ENCODE results near the gene BTBD2.

BTBD2 gene

DNA sequence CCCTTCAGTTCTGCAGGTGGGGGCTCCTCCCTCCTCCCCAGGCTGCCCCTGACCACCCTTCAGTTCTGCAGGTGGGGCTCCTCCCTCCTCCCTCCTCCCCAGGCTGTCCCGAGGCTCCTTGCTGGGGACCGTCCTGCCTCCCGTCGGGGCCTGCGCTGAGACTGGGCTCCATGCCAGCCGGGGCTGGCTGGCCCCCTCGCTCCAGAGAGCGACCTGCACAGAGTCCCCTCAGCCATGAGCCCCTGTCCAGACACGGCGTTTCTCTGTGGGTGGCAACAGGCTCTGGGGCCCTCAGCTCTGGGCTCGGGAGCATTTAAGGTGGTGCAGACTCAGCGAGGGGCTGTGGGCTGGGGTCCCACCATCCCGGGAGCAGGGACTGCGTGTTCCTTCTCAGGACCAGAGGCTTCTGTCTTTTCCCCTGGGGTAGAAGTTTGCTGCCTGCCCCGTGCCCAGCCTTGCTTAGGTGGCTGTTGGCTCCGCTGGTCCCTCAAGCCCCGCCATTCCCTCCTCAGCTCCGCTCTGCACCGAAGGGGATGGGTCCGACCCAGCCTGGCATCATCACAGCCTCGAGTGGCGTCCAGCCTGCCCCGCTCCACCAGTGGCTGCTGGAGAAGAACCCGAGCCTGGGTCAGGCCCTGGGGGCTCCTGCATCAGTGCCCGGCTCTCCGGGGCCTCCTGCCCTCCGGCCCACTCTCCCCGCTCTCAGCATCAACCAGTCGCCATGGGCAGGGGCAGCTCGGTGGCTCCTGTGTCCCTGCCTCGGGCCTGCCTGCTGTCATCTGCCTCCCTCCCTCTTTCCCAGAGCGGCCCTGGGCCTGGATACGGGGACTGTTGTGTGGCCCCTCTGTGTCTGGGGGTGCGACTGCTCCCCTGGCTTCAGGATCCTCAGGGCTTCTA lies 47.0 kb downstream of the BTBD2 start:
- in situ Hi-C loops (cut with MboI; ENCODE audit: low sequenced_read_pairs): no loop called here

DNA sequence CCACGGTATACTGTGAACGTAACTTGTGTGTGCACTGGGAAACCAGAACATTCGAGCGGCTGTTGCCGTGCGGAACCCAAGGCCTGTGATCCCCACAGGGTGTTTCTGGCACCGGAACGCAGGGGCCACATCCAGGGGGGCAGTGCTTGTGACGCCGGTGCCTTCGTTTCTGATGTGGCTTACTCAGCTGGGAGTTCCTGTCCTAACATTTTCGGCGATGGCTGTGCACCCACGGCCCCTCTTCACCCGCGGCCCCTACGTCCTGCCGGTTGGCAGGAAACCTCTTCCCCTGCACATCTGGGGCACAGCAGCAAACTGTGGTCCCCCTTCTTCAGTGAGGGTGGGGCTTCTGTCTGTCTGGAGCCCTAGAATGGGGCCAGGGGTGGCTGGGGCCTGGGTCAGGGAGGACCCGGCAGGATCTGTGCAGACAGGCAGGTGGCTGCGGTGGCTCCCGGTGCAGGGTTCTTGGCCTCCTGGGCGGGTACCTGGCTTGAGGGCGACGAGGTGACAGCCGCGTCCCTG lies 48.4 kb downstream of the BTBD2 start:
- in situ Hi-C loops (cut with MboI; ENCODE audit: low sequenced_read_pairs): no loop called here

DNA sequence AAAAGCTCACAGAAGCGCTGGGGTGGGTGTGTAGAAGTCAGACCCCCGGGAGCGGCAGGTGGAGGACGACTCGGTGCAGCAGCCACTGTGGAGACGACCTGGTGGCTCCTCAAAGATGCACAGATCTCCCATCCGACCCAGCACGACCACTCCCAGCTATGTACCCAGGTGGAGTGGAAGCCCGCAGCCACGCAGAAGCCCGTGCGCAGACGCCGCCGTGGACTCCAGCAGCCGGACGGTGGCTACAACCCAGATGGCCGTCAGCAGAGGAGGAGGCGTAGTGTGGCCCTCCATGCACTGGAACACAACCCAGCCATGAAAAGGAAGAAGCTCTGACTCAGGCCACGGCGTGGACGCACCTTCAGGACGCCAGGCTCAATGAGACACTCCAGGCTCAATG lies 52.8 kb downstream of the BTBD2 start:
- in situ Hi-C loops (cut with MboI; ENCODE audit: low sequenced_read_pairs): no loop called here

DNA sequence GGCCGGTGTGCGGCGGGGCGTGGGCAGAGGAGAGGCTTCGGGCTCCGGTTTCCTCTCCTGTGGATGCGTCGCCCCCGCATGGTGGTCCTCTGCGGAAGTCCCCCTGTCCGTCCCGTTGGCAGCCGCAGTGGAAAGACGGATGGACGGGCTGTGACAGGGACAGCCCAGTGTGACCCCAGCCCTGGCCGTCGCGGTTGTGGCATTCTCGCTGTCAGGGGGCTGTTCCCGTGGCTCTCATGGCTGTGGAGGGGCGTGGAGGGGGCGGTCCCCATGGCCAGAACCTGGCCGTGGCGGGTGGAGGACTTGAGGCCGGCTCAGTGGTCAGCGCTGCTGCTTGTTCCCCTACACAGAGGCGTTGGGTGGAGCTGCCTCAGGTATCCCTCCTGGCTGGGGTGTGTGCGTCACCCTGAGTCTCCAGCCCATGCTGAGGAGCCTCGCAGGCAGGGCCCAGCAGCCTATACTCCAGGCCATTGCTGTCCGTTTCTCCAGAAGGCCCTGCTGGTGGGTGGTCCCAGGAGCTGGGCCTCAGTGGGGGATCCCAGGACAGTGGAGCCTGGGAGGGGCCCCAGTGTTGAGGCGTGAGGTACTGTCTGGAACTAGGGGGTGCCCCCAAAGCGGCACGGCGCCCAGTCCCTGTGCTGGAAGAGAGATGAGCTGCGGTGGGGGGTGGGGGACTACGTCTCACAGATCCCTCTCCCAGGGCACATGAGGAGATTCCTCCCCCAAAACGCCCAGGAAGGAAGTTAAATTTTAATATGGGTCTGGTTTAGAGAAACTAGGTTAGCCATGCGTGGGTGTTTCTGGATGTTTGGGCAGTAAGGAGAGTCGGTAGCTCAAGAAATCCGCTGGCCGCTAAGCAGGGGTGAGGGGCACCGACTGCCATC lies 54.3 kb downstream of the BTBD2 start:
- in situ Hi-C loops (cut with MboI; ENCODE audit: low sequenced_read_pairs): no loop called here

DNA sequence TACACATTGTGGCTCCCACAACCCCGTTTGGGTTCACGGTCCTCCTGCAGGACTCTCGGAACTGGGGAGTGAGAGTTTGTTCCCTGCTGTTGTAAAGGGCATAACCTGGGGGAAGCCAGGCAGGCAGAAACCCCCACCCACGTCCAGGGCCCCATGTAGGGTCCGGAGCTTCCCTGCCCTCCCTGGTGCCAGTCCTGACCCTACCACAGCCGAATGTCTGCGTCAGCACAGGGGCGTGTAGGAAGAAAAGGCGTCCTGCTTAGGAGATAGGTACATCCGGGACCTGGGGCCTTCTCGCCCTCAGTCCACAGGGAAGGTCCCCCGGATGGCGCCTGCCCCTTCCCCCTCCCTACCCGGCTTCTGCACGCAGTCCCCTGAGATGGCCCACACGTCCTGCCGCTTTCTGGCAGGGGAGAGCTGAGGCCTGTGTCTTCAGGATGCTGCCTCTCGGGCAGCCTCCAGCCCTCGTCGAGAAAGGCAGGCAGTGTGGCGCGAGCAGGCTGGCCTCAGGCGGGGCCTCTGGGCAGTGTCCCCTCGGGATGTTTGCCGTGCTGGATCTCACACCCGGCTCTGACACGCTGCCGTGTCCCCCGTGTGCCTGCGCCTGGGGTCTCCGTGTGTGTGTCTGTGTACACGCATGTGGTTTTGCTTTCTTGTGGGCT lies 55.5 kb downstream of the BTBD2 start:
- in situ Hi-C loops (cut with MboI; ENCODE audit: low sequenced_read_pairs): no loop called here

DNA sequence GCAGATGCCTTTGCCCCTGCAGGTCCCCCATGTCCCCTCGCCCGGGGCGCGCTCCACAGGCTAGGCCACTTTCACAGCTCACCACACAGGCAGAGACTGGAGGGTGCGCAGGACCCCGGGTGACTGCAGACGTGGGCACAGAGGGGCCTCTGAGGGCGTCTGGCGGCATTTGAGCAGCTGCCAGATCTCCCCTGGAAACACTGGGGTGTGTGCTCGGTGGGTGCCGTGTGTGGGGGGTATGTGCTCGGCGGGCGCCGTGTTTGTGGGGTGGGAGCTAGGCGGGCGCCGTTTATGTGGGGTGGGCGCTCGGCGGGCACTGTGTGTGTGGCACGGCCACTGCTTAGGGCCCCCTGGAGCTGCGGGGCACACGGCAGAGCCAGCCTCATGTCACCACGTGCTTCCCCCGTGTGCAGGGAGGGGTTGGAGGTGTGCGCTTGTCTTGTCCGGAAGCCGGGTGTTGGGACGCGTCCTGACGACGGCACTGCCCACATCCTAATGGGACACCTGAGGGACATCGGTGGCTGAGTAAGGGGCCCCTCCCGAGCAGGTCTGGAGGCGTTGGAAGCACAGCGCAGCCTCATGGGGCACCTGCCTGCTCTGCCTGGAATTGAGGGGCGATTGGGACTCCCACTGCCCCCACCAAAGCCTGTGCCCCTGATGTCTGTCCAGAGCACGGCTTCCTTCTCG lies 57.8 kb downstream of the BTBD2 start:
- in situ Hi-C loops (cut with MboI; ENCODE audit: low sequenced_read_pairs): no loop called here

DNA sequence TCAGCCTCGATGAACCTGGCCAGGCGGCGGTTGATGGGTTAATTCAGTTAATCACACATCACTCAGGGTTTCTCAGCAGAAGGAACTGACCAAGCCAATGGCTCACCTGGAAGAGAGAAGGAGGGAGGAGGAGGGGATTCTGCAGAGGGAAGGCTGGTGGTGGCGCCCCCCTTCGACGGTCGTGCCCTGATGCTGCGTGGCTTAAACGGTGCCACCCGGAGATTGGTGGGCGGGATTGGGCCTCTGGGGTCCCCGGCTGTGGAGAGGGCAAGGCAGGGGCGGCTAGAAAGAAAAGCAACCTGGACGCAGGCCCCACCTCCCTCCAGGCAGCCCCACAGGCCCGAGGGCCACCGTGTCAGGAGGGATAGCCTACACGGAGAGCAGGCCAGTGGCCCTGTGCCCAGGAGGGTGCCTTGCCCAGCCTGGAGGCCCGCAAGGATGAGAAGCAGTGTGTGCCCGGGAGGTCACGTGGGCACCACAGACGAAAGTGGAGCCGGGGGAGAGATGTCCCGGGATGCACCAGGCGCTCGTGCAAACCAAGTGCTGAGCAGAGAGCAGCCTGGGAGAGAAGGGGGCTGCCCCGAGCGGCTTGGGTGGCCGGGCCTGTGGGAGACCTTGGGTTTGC lies 58.5 kb downstream of the BTBD2 start:
- in situ Hi-C loops (cut with MboI; ENCODE audit: low sequenced_read_pairs): no loop called here

DNA sequence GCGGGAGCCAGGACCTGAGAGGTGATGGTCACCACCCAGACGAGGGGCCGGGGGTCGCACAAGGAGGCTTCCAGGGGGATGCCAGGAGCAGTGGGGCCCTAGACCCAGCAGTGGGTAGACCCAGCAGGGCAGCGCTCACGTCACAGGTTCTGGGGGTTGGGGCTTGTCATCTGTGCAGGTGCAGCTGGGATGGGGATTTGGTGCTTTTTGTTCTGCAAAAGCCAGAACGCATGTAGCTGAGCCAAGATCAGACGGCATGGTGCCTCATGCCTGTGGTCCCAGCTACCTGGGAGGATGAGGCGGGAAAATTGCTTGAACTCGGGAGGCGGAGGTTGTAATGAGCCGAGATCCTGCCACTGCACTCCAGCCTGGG lies 59.4 kb downstream of the BTBD2 start:
- in situ Hi-C loops (cut with MboI; ENCODE audit: low sequenced_read_pairs): no loop called here

DNA sequence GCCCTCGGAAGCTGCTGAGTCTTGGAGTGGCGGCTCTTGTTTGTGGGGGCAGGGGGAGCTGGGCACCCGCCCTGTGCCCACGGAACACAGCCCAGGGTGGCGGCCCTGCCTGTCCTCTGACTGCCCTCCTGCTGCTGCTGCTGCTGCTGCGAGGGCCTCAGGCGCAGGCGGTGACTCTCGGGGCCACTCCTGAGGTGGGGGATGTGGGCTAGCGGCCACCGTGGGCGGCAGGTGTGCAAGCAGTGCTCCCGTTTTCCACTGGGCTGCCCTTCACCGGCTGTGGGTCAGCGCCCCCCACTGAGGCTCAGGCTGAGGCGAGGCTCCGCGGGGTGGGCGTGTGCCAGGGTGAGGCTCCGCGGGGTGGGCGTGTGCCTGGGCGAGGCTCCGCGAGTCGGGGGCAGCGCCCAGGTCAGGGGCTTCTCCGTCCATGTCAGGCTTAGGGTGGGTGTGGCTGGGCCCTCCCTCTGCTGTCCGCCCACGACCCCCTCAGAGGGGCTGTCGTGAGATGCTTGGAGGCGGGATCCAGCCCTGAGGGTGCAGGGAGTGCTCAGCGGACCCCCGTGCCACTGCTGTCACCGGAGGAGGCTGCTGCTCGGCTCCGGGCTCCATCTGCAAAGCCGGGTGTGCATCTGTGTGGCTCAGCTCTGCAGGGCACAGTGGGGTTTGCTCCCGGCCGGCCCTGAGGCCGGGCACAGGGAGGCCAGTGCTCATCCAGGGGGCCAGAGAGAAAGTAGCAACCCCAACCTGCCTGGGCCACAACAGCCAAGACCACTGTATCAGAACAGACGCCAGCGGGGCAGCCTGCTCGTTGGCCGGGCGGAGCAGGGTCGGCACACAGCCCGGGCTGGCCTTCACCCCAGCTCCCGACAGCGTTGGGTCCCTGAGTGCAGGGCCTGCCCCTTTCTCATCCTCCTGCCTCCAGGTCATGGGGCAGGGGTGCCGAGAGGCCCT lies 60.1 kb downstream of the BTBD2 start:
- in situ Hi-C loops (cut with MboI; ENCODE audit: low sequenced_read_pairs): no loop called here

DNA sequence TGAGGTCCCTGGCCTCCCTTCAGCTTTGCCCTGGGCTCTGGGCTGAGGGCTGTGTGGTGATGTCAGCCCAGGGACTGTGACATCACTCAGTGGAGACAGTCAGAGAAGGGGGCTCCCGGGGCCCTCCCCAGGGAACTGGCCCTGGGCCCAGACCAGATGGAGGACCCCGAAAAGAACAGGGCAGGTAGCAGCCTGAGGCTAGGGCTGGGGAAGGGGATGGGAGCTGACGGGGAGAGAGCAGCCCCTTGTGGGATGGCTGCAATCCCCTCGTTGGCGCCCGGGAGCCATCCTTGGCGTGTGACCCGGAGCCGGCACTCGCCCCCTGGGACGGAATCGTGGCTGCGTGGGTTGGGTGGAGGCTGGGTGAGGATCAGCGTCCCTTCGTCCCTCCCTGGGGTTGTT lies 61.0 kb downstream of the BTBD2 start:
- in situ Hi-C loops (cut with MboI; ENCODE audit: low sequenced_read_pairs): no loop called here

DNA sequence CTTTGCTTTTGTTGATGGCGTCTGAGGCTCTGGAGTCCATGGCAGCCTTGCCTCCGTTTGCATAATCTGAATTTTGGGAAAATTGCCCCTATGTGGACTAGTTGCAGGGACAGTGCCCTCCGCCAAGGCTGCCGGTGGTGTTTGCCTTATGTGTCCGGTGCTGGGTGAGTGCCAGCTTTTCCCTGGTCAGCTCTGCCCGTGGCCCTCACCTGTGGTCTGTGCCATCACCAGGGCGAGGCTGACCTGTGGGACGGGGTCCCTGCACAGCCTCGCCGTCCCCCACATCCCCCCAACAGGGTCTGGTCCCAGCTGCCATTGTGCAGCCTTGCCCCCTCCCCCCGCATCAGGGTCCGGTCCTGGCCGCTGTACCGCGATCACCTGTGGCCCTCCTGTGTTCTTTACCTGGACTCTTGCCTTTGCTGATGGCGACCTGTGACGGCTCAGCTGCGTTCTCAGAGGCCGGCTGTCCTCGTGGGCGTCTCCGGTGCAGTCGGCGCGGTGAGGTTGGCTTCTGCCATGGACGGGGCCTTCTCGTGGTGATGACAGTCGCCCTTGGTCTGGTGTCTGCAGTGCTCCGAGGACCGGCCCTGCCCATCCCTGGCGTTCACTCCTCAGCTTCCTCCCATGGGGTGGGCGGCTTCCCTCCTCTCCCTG lies 61.9 kb downstream of the BTBD2 start:
- in situ Hi-C loops (cut with MboI; ENCODE audit: low sequenced_read_pairs): no loop called here

DNA sequence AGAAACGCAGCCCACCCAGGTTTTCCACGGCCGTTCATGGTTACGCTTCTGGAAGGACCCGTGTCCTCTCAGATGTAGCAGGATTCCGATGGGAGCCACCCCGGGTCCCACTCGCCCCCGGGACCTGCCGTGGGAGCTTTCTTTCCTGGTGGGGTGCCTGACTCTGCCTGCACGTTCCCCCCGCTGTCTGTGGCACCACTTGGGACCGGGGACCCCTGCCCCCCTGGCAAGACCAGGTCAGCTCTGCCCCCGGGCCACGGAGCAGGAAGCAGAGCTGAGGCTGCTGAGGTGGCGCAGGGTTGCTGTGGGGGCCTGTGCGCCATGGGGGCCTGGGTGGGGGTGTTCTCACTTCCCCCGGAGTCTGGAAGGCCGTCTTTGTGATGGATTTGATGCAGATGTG lies 62.5 kb downstream of the BTBD2 start:
- in situ Hi-C loops (cut with MboI; ENCODE audit: low sequenced_read_pairs): no loop called here

DNA sequence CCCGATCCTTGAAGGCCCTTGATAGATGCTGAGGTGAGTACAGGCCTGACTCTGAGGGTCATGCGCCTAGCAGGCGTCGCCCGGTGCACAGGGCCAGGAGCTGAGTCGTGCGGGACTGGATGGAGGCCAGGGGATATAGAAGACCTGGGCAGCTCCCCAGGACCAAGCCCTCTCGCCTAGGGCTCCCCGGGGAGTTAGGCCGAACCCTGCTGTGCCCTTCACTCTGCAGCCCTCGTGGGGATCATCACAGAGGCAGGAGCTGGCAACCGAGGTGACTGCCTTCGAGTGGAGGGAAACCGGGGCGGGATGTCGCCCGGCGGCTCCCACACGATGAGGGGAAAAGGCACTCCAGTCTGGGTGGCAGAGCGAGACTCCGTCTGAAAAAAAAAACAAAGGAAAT lies 62.9 kb downstream of the BTBD2 start:
- in situ Hi-C loops (cut with MboI; ENCODE audit: low sequenced_read_pairs): no loop called here

DNA sequence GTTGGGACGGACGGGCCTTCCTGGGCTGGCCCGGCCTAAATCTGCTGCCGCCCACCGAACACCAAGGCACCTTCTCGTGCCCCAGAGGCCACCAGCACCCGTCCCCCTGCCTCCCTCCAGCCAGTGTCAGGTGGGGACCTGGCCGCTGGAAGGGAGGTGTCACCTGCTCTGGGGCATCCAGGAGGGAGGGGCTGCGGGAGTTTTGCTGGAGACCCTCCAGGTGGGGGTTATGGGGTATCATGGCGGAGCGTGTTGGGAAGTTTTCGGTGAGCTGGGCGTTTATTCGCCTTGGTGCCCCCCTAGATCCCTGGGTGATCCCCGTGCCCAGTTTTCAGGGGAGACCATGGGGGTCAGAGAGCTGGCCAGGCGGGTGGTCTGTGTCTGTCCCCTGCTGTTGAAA lies 64.9 kb downstream of the BTBD2 start:
- in situ Hi-C loops (cut with MboI; ENCODE audit: low sequenced_read_pairs): no loop called here

DNA sequence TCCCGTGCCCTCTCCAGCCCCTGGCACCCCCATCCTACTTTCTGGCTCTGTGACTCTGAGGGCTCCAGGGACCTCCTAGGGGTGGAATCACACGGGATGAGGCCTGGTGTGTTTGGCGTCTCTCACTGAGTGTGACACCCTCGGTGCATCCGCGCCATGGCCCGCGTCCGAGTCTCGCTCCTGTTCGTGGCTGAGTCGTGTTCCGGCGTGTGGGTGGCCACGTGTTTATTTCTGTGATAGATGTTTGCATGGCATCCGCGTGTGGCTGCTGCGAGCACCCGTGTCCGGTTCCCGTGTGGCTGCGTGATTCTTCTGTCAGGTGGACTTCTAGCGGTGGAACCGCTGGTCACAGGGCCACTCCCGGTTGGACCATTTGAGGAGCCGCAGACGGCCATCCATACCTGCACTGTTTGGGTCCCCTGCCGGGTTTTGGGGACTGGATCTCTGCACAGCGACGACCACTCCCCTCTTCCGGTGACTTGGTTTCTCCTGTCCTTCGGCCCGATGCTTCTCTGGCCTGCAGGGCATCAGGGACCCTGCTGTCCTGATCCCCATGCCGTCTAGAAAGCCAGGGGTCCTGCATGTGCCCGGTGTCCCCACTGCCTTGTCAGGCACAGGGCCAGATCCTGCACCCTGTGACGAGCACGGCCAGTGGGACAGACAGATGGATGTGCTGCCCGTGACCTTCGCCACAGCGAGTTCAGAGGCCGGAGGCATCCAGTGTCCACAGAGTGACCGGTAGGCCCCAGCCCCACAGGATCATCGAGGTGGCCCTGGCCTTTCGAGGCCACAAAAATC lies 66.0 kb downstream of the BTBD2 start:
- in situ Hi-C loops (cut with MboI; ENCODE audit: low sequenced_read_pairs): no loop called here

DNA sequence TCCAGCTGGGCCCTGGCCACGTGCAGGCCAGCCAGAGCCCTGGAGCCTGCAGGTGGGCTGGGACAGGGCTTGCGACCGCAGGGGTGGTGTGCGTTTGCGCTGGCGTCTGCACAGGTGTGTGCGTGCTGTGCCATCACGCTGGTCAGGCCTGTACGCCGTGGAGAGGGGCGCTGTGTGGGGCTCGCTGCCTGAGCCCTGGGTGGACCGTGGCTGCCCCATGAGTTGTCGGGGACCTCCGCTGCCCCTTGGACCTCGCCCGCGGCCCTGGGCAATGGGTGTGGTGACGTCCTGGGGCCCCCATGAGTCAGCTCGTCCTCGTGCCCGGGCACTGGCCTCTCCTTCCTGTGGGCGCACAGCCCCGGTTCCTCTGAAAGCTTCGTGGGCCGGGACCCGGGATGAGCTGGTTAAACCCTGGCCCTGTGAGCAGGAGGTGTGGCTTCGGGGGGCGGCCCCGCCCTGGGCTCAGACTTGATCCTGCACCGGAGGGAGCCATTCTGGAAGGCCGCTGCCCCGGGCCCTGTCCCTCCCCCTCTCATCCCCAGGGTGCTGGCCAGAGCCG lies 67.8 kb downstream of the BTBD2 start:
- in situ Hi-C loops (cut with MboI; ENCODE audit: low sequenced_read_pairs): no loop called here

DNA sequence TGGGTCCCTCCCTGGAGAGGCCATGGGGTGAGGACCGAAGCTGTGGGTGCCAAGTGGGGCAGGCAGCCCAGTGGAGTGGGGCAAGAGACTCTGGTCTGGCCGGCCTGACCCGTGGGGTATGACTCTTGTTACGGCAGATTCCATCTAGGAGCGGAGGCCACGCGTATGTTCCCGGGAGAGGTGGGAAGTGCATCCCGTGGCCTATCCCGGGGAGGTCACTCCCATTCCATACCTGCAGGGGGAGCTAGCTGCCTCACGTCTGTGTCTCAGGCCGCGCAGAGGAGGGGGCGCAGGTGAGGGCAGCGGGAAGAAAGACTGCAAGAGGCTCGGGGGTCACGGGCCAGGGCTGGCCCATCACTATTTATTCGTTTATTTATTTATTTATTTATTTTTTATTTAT lies 69.6 kb downstream of the BTBD2 start:
- in situ Hi-C loops (cut with MboI; ENCODE audit: low sequenced_read_pairs): no loop called here

Measured in HL-60/S4 (cell line).